Measurements from ENCODE around the gene PTPRN2. TPM values are rescaled to one million over a fixed set of nuclear protein-coding genes. Genes with fewer than 3 reads are reported as not detected.

The PTPRN2 gene
- total and polyA plus RNA-seq, 2 of the 13 experiments (the other 11 are each of a cell fraction or from before 2014, with no cell fraction given), result 2.5 to 24.2 TPM

- 36% methylated on average over 19 of the region's 20 CpGs for WGBS (ENCODE audit: low lambda C conversion rate)
- TF ChIP-seq ZNF687 (CRISPR knock-in tag; IDR thresholded peaks at IDR 0.05) (peak; percentile 21; the same call in 1 of the 2 replicates), SAP130 (CRISPR knock-in tag; IDR thresholded peaks at IDR 0.05; ENCODE audit: low read depth) (0 out of 2 replicates have a peak, but pooled peaks have one; percentile 20), ELF1 (CRISPR knock-in tag; IDR thresholded peaks at IDR 0.05) (peak; percentile 47; the same call in 1 of the 2 replicates), ATM (IDR thresholded peaks at IDR 0.05; ENCODE audit: borderline replicate concordance) (no peak), KAT8 (CRISPR knock-in tag; IDR thresholded peaks at IDR 0.05) (0 out of 2 replicates have a peak, but pooled peaks have one; percentile 14), MYPOP (CRISPR knock-in tag; IDR thresholded peaks at IDR 0.05) (no peak), FOXA1 (IDR thresholded peaks at IDR 0.05) (no peak), FOXA1 (CRISPR knock-in tag; IDR thresholded peaks at IDR 0.05) (no peak), MBD4 (IDR thresholded peaks at IDR 0.05; ENCODE audit: borderline replicate concordance, low read length) (no peak), BRD4 (CRISPR knock-in tag; IDR thresholded peaks at IDR 0.05) (no peak)
- Histone ChIP-seq H3K4me2 (ENCODE audit: low read depth, low read length) (peak overlapping the region; percentile 36), H3K27ac (ENCODE audit: extremely low read length, insufficient read depth, low read length) (no peak overlapping the region), H3K9ac (ENCODE audit: insufficient read depth, low read depth, low read length) (no peak overlapping the region), H3K4me3 (replicated peaks in 1 of 3; ENCODE audit: insufficient read depth in 1 of 3, low read depth in 2 of 3, low read length in 3 of 3) (no peak overlapping the region; a peak in 1 of 6 replicates), H3K79me2 (ENCODE audit: insufficient read depth, low read length) (no peaks in the 10 kb centered on the region), H3K27me3 (ENCODE audit: control insufficient read depth in 1 of 2, insufficient read depth in 2 of 2, low read length in 2 of 2) (peaks cover 0 to 21% of the 10 kb centered on the region in 2 experiments; a peak in 4 of 5 replicates), H3K36me3 (replicated peaks in 1 of 2; ENCODE audit: control insufficient read depth in 1 of 2, insufficient read depth in 2 of 2, low read length in 2 of 2) (no peaks in the 10 kb centered on the region), H2AFZ (ENCODE audit: low read length) (no peak overlapping the region), H3K4me1 (ENCODE audit: insufficient read depth, low read length) (peaks cover 31% of the 10 kb centered on the region), H4K20me1 (ENCODE audit: insufficient read depth, low read length) (0 out of 2 replicates have a peak, but pooled peaks cover 4% of the 10 kb centered on the region), H3K9me3 (ENCODE audit: low read length) (no peaks in the 10 kb centered on the region)
- CTCF ChIA-PET (ENCODE audit: low intra/inter-chr PET ratio, low total read pairs), result no interaction called here
- in situ Hi-C loops (cut with HindIII; ENCODE audit: extremely low pct_ligation_motif_present, low pct_unique_long_range_greater_than_20kb), result no loop called here
- BruUV-seq (replicated peaks), result no TSS peak
- DNase-seq (ENCODE audit: low spot score), result peak; percentile 17
- POLR2A ChIA-PET, result no interaction called here
- no peak for FAIRE-seq
- intact Hi-C loops (cut with micrococcal nuclease; ENCODE audit: unreplicated experiment), result no loop called here
- ATAC-seq, result peak; percentile 47
These were observed 736.0 kb downstream of the PTPRN2 start for GRCh38 chr7:157851501-157852067.
